Ishikawa (cell line): ENCODE results near the gene ANKRD6.

Experiments used
- CEBPB ChIP-seq: IDR thresholded peaks from 2 replicates; pipeline ENCODE4 v1.6.1; 2012
- CREB1 ChIP-seq: IDR thresholded peaks from 2 replicates; pipeline ENCODE4 v1.6.1; 2012; ENCODE audit warnings: low read depth
- EGR1 ChIP-seq: IDR thresholded peaks from 2 replicates; pipeline ENCODE4 v1.6.1; 2012
- EP300 ChIP-seq: IDR thresholded peaks from 2 replicates; pipeline ENCODE4 v1.6.1; 2012; ENCODE audit warnings: borderline replicate concordance
- FOXM1 ChIP-seq: IDR thresholded peaks from 2 replicates; pipeline ENCODE4 v1.6.1; 2012; ENCODE audit warnings: low read depth, borderline replicate concordance
- NFIC ChIP-seq: IDR thresholded peaks from 2 replicates; pipeline ENCODE4 v1.6.1; 2012
- RAD21 ChIP-seq: IDR thresholded peaks from 2 replicates; pipeline ENCODE4 v1.6.1; 2012; ENCODE audit warnings: low read depth
- REST ChIP-seq: IDR thresholded peaks from 2 replicates; pipeline ENCODE4 v1.6.1; 2012; ENCODE audit warnings: low read depth, mild to moderate bottlenecking
- TAF1 ChIP-seq: IDR thresholded peaks from 2 replicates; pipeline ENCODE4 v1.6.1; 2012; ENCODE audit warnings: low read depth, mild to moderate bottlenecking
- TCF12 ChIP-seq: IDR thresholded peaks from 2 replicates; pipeline ENCODE4 v1.6.1; 2012; ENCODE audit warnings: low read depth
- TEAD4 ChIP-seq: IDR thresholded peaks from 2 replicates; pipeline ENCODE4 v1.6.1; 2012
- USF1 ChIP-seq: IDR thresholded peaks from 2 replicates; pipeline ENCODE4 v1.6.1; 2012
- YY1 ChIP-seq: IDR thresholded peaks from 2 replicates; pipeline ENCODE4 v1.6.1; 2012; ENCODE audit warnings: low read depth
- ZBTB7A ChIP-seq: IDR thresholded peaks from 2 replicates; pipeline ENCODE4 v1.6.1; 2012; ENCODE audit warnings: low read depth
- TF ChIP-seq, protein P1 (sequence below): IDR thresholded peaks from 2 replicates; pipeline ENCODE4 v1.6.1; 2012

The ANKRD6 gene

DNA sequence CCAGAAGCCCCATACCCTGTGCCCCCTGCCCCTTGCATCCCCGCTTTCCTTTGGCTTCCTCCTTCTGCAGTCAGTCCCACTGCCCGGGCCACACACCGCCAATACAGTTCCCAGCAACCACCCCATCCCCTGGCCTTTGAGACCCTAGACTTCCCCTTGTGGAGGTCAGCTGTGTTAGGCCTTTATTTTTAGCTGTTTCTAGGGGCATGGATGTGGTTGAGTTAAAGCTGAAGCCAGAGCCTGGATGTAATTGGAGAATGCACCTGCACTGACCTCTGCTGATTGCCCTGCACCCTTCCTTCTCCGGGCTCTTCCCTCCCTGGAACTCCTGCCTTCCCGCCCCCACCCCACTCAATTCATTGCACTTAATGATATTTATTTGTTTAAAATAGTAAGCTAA is 171.7 kb downstream of the ANKRD6 start:
- TF ChIP-seq FOXM1, result no peak
- TF ChIP-seq ZBTB7A, result no peak

- TF ChIP-seq NFIC, result no peak
- TF ChIP-seq RAD21, result no peak
- no peak for TF ChIP-seq EP300
- TF ChIP-seq, protein P1, sequence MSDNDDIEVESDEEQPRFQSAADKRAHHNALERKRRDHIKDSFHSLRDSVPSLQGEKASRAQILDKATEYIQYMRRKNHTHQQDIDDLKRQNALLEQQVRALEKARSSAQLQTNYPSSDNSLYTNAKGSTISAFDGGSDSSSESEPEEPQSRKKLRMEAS, result no peak
- TF ChIP-seq YY1, result no peak
- no peak for TF ChIP-seq TAF1
- no peak for TF ChIP-seq FOXM1
- no peak for TF ChIP-seq EGR1
- TF ChIP-seq TEAD4, result no peak
- TF ChIP-seq USF1, result no peak
- no peak for TF ChIP-seq TCF12
- no peak for TF ChIP-seq REST
- TF ChIP-seq ZBTB7A, result no peak
- no peak for TF ChIP-seq CREB1
- no peak for TF ChIP-seq CEBPB
Observed at GRCh38 chr6:89605861-89606260, 172.9 kb downstream of the ANKRD6 start.

DNA sequence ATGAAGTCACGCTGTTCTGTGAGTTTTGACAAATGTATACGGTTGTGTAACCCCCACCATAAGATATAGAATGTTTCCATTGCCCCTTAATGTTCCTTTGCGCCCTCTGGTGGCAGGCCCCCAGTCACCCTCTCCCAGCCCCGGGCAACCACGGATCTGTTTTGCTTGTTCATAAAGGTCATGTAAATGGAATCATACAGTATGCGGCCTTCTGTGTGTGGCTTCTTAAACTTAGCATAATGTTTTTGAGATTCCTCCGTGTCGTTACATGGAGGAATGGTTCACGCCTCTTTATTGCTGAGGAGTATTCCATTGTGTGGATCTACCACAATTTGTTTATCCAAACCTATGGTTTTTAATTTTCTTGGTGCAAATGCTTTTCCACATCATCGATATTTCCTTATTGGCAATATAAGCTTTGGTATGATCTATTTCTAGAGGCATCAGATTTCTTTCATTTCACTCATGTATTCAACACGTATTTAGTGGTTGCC is 177.2 kb downstream of the ANKRD6 start:
- TF ChIP-seq RAD21 (peak; percentile 71), ZBTB7A (no peak)

DNA sequence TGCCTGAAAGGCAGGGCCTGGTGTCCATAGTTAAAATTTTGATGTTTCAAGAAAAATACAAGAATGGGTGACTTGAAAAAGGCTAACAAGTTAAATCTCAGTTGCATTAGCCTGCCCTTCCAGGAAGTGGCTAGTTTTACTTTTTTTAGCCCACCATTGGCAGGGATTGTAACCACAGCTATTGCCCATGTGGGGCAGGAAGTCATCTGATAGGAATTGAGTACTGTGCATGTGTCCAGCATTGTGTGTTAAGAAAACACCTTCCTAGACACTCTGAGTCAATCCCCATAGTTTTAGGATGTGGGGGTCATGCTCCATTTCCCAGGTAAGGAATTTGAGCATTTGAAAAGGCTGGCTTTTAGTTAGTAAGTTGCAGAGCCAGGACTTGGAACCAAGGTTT is 178.7 kb downstream of the ANKRD6 start:
- TF ChIP-seq FOXM1 (no peak), TEAD4 (no peak), CEBPB (no peak), EP300 (no peak), TAF1 (no peak), ZBTB7A (no peak)

DNA sequence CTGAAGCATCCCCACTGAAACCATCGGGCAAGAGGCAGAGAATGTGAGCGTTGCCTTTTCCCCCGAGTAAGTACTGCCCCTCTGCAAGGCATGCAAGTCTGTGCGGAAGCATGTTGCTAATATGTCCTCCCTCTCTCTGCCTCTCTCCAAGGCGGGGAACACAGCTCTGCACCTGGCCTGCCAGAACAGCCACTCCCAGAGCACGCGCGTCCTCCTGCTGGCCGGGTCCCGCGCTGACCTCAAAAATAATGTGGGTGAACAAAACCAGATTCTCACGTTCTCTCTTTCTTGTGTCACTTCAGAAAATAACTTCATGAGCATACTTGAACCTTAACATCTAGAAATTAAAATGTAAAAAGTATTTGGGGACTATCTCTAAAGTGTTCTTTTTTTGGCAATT is 179.2 kb downstream of the ANKRD6 start:
- TF ChIP-seq NFIC, result no peak
- no peak for TF ChIP-seq TCF12
- no peak for TF ChIP-seq ZBTB7A
- no peak for TF ChIP-seq TAF1
- no peak for TF ChIP-seq FOXM1
- no peak for TF ChIP-seq USF1
- TF ChIP-seq RAD21, result no peak

GRCh38 chr6:89613790-89614189 is 180.8 kb downstream of the ANKRD6 start:
- no peak for TF ChIP-seq CREB1
- TF ChIP-seq YY1, result no peak
- TF ChIP-seq TCF12, result no peak
- TF ChIP-seq TEAD4, result no peak
- no peak for TF ChIP-seq RAD21
- TF ChIP-seq ZBTB7A, result no peak
- TF ChIP-seq REST, result no peak
- TF ChIP-seq EP300, result no peak
- TF ChIP-seq FOXM1, result no peak
- no peak for TF ChIP-seq EGR1
- TF ChIP-seq, protein P1, result no peak
- no peak for TF ChIP-seq NFIC
- TF ChIP-seq TAF1, result no peak
- TF ChIP-seq CEBPB, result no peak
- TF ChIP-seq USF1, result no peak

DNA sequence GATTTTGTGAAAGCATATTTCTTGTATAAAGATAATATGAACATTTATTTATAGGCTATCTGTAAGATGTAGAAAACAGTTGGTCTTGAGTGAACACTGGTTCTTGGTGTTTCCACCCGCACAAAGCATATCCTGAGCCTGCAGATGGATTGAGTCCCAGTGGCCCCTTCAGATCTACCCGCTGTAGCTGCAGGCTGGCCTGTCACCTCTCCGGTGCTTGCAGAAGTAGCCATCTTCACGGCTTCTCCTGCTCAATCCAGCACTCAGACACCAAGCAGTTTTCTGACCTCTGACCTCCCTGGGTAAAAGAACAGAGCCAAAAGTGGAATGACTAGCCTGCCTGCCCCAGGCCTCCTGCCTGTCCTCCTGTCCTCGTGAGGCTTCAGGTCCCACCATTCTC is 182.9 kb downstream of the ANKRD6 start:
- TF ChIP-seq FOXM1 (no peak), CEBPB (no peak)
